ENCODE measurements around the gene AUTS2.

The AUTS2 gene

DNA sequence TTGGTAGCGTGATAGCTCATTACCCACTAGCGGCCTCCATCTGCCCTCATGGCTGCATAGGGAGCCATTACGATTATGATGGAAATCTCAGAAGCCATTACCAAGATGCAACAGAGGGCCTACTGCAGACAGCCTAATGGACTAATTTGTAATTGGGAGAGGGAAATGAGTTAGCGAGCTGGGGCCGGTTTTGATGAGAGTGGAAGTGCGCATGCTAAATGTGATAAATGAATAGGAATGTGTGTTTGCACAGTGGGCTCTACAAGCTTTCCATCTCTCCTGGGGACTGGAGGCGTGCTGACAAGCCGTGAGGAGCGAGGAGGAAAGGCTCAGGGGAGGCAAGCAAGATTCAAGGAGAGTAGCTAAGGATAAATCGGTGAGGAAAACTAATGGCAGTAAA lies 889.2 kb downstream of the AUTS2 start:
- DNase-seq (ENCODE audit: low spot score) = no peak
- TF ChIP-seq, protein P1, sequence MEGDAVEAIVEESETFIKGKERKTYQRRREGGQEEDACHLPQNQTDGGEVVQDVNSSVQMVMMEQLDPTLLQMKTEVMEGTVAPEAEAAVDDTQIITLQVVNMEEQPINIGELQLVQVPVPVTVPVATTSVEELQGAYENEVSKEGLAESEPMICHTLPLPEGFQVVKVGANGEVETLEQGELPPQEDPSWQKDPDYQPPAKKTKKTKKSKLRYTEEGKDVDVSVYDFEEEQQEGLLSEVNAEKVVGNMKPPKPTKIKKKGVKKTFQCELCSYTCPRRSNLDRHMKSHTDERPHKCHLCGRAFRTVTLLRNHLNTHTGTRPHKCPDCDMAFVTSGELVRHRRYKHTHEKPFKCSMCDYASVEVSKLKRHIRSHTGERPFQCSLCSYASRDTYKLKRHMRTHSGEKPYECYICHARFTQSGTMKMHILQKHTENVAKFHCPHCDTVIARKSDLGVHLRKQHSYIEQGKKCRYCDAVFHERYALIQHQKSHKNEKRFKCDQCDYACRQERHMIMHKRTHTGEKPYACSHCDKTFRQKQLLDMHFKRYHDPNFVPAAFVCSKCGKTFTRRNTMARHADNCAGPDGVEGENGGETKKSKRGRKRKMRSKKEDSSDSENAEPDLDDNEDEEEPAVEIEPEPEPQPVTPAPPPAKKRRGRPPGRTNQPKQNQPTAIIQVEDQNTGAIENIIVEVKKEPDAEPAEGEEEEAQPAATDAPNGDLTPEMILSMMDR (IDR thresholded peaks at IDR 0.05; ENCODE audit: extremely low read depth, missing control alignments) = no peak

DNA sequence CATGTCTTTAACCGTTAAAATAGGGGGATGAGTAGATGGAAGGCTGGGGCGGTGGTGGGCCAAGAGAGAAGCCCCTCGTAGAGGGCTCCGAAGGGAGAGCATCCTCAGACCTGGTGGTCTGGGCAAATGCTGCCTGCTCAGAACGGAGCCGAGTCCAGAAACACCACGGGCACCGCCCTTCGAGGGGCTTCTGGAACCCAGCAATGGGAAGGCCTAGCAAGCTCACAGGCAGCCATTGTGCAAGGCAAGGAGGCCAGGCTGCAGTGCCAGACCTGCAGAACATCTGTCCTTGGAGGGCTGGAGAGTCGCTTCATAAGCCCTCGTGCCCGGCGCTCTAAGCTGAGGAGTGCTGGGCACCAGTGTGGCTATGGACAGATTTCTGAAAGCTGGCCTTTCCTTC lies 889.6 kb downstream of the AUTS2 start:
- TF ChIP-seq, protein P1 (IDR thresholded peaks at IDR 0.05; ENCODE audit: extremely low read depth, missing control alignments) = no peak
- no peak for DNase-seq (ENCODE audit: low spot score)

GRCh38 chr7:70489813-70490212 lies 891.5 kb downstream of the AUTS2 start:
- no peak for DNase-seq (ENCODE audit: low spot score)
- TF ChIP-seq, protein P1 (IDR thresholded peaks at IDR 0.05; ENCODE audit: extremely low read depth, missing control alignments) = no peak

- TF ChIP-seq, protein P1 (IDR thresholded peaks at IDR 0.05; ENCODE audit: extremely low read depth, missing control alignments) = no peak
These were observed 894.4 kb downstream of the AUTS2 start for GRCh38 chr7:70492625-70493024.

GRCh38 chr7:70494225-70495032 lies 896.2 kb downstream of the AUTS2 start:
- DNase-seq (ENCODE audit: low spot score) = no peak
- TF ChIP-seq, protein P1 (IDR thresholded peaks at IDR 0.05; ENCODE audit: extremely low read depth, missing control alignments) = no peak

More at GRCh38 chr7:70492625-70493024, 894.4 kb downstream of the AUTS2 start:
- DNase-seq (ENCODE audit: low spot score) = no peak

GRCh38 chr7:70495033-70495376 lies 896.7 kb downstream of the AUTS2 start:
- no peak for DNase-seq (ENCODE audit: low spot score)
- TF ChIP-seq, protein P1 (IDR thresholded peaks at IDR 0.05; ENCODE audit: extremely low read depth, missing control alignments) = no peak

- no peak for DNase-seq (ENCODE audit: low spot score)
- TF ChIP-seq, protein P1 (IDR thresholded peaks at IDR 0.05; ENCODE audit: extremely low read depth, missing control alignments) = no peak
These were observed 899.5 kb downstream of the AUTS2 start for GRCh38 chr7:70497793-70498192.
